ENCODE results near the gene KRT5.

The KRT5 gene

DNA sequence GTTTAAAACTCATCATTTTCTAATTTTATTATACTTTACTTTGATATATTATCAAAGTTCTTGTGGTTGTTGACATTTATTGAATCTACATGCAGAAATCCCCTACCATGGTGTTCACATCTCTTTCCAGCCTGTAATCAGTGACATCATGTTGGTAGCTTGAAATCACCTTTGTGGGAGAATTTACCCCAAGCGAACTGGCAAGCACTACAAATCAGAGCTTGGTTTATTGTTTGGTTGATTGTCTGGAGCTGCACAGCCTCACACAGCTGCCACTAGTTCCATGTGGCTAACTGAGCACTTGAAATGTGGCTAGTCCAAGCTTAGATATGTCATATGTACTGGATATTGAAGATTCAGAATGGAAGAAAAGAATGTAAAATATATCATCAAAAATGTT, 15.4 kb upstream of the KRT5 start:
- no peak for DNase-seq

- no peak for DNase-seq
Observed at GRCh38 chr12:52534482-52534881, 14.3 kb upstream of the KRT5 start.

GRCh38 chr12:52533686-52534470, 13.7 kb upstream of the KRT5 start:
- no peak for DNase-seq

- no peak for DNase-seq
Observed at GRCh38 chr12:52532636-52533035, 12.4 kb upstream of the KRT5 start.

DNA sequence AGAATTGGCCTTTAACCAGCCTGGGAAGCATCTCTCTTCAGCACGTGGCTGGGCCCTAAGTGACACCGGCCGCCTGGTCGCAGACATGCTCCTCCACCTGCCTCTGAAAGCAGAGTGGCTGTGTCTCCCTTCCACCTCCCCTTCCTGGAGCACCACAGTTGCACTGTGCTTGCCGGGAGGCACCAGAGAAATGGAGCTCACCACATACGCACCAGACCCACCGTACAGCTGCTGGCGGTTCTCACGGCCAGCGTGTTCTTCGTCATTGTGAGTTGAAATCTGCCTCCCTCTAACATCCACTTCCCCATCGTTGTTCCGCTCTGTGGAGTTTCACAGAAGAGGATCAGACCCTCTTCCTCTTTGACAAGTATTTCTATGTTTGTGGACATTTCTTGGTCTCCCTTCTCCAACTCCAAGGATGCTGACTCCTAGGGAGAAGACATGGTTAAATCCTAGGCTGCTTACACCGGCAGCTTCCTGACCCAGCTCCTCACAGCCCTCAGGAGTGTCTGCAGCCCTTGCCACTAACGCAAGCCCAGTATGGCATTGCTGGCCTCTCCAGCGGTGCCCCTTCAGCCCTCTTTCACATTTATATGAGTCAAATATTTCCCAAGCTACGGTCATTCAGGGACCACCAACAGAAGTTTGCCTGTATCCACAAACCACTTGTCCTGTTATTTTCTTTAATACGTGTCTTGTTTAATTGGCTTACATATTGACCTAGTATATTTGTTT, 11.5 kb upstream of the KRT5 start:
- no peak for DNase-seq

DNA sequence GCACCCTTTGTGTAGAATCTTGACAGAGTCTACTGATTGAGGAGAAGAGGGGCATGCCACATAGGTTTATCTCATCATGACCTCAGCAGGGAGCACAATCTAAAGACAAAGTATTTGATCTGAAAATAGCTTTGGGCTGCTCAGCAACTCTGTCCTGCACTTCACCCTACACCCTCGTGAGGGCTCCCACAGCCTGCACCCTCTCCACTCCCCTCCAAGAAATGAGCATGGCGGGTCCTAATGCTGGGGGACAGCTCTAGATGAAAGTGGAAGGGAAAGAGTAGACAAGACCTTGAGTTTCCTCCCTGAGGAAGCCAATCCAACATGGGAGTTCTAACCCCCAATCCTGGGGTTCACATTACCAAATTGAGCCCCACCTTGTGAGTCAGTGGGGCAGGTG, 10.7 kb upstream of the KRT5 start:
- DNase-seq, result no peak

GRCh38 chr12:52530366-52530765, 10.2 kb upstream of the KRT5 start:
- DNase-seq, result no peak

DNA sequence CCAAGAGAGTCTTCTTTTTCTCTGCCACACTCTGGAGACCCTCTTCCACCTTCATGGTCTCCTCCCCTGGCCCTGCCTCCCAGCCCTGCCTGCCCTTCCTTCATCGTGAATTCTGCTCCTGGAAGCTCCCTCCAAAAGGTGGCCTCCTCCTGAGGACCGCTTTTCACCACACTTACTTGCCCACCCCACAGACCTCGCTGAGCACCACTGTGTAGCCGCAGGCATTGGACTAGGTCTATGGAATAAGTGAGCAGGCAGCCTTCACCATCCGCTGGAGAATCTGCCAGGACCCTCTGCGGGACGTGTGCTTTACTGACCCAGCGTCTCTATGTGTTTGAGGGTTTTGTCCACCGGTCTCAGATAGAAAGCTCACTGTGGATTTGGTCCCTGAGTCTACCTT, 9.7 kb upstream of the KRT5 start:
- DNase-seq, result no peak

DNA sequence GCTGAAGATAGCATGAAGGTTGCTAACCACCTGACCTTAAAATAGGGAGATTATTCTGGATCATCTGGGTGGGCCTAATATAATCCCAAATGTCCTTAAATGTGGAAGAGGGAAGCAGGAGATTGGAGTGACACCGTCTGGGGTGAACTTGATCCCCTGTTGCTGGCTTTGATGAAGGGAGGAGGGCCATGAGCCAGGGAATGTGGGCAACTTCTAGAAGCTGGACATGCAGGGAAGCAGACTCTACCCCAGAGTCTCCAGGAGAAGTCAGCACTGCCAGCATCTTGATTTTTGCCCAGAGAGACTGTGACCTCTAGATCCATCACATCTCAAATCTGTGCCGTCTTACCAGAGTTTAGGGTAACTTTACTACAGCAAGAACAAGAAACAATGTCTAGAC, 9.2 kb upstream of the KRT5 start:
- DNase-seq, result no peak

DNA sequence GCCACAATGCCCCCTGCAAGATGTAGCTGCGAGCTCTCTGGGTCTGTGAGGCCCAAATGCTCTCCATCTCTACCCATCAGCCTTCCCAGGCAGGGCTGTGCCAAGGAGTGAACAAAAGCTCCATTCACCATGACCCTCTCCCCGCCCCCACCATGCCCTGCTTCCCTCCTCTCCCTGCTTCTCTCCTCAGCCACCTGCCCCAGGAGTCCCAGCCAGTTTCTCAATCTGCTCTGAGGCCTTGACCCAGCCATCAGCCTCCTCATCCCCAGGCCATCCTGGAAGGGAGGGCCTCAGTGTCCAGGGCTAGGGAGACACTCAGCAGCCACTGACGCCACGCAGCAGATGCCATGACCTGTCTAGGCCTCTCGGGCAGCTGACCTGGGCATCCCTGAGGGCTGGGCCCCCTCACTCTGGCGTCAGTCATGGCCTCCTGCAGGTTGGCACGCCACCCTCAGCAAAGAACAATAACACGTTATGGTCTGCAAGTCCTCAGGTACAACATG, 8.5 kb upstream of the KRT5 start:
- DNase-seq, result no peak

DNA sequence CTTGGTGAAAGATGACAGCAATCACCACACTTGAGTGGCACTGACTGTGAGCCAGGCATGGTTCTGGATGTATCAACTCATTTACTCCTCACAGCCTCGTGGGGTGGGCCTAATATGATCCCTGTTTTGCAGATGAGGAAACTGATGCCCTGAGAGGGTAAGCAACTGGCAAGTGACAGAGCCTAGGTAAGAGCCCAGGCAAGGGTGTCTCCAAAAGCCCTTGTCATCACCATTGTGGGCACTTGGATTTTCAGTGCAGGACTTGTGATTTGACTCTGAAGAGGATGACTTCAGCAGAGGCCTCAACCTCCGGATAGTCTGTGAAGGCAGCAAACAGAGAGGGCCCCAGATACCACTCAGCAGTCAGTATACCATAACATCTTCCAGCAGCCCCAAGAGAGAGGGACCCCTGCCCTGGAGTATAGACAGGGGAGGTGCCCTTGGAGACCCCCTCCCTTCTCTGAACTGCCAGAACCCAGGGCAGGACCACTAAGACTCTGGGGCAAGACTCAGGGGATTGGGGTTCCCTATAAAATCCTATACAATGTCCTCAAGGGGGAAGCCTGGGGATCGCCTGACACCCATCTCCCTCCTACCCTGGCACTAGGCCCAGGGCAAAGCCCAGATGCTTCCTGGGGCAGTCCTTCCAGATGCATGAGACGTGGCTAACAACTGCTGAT, 7.1 kb upstream of the KRT5 start:
- DNase-seq, result no peak

DNA sequence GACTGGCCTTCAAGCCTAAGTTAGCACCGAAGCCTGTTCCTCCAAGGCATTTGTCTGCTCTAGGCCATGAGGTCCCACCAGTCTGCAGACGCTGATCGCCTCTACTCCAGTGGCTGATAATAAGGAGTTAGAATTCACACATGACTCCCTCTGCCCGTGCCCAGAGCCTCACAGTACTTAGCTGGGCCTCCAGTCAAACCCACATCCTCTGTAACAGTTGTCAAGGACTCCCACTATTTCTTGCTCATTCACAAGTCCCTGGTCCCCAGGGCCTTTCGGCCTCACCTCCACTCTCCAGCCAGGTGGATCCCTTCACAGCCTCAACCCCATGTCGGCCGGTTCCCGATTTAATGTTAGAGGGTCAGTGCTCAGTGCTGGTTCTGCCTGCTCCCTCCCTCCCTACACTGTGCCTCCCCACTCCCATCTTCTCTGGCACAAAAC, 6.3 kb upstream of the KRT5 start:
- DNase-seq, result no peak

GRCh38 chr12:52525661-52526499, 5.7 kb upstream of the KRT5 start:
- DNase-seq, result no peak

DNA sequence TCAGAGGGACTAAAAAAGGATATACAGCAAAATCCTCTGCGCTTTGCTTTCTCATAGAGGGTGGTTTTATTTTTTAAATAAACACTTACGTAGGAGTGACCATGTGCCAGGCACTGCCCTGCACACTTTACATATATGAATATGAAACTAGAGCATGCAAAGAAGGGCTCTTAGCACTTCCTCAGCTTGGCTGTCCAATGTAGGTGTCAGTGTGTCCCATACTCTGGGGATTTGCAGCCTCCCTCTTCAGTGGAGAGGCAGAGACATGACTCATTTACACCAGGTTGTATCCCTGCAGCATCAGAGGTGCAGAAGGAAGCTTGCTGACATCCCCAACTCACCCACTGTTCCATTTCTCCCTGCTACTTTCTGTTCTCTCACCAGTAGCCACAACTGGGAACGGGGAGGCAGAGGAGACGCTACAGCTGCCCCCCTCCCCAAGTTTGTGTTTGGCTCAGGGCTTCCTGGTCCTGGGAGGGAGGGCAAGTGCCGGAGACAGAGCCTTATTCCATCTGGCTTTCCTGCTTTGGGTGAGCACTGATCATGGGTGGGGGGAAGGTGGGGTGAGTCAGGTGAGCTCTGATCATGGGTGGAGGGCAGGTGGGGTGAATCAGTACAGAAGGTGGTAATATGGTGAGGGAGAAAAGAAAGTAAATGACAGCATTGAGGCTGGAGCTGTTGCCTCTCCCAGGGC, 4.9 kb upstream of the KRT5 start:
- DNase-seq, result no peak

GRCh38 chr12:52524241-52524897, 4.2 kb upstream of the KRT5 start:
- DNase-seq, result no peak

GRCh38 chr12:52523824-52524223, 3.6 kb upstream of the KRT5 start:
- DNase-seq, result no peak

DNA sequence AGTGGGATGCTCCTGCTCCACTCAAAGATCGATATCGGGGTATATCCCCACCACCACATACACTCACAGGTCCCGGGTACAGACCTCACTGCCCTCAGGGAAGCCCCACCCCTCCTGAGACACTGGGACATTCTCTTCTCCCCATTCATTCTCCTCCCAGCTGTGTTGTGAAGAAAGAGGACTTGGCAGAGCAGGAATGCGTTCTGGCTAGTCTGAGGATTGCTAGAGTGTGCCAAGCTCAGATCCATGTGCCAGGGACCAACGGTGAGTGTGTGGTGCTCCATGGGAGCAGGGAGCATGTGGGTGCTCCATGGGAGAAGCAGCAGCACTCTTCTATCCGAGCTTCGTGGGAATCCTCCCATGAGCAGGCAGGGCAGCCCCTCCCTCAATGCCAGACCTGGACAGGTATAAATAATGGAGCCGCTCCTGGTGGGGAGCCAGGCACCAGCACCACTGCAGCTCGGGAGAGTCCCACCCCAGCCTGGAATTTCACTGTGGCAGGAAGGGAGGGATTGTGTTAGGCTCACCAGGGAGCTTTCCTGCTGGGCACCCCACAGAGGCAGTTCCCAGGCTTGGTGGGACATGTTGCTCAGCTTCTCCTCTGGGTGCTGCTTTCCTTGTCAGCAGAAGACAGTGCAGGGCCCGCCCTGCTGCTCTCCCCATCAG, 2.3 kb upstream of the KRT5 start:
- no peak for DNase-seq

- DNase-seq, result no peak
Observed at GRCh38 chr12:52521568-52522266, 1.5 kb upstream of the KRT5 start.

DNA sequence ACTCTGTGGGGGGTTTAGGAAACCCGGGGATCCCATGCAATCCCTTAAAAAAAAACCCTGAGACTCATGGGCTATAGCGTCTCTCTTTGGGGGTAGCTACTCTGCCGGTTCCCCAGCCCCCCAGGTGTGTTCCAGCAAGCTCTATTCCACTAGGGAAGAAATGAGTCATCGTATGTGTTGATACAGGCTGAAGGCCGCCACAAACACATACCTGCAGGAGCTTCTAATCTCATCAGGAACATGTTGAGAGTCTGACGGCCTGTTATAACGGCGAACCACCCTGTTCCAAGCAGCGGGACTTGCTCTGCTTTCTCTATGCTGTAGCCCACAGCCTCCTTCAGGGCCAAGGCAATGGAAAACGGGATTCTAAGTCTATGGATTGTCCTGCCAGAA, 977 bp upstream of the KRT5 start:
- no peak for DNase-seq

DNA sequence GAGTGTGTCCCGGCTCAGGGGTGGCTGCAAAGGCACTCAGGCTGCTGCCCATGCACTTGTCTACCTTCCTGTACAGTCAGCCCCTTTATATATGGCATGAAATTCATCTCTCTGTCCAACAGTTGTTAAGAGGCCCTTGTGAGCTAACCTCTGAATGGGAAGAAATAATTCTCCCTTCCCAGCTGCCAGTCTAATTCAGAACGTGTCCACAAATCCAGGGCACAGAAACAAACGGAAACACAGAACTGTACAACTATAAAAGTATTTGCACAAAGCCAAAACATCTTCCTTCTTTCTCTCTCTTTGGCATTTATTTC, 849 bp downstream of the KRT5 start:
- no peak for DNase-seq

All from retina (tissue), 1 donor.